A549 (cell line): ENCODE data around the gene INPP5K. TPM values are rescaled to one million over a fixed set of nuclear protein-coding genes. Genes with fewer than 3 reads are reported as not detected.

Source experiments
- ATAC-seq, 2 experiments: fragments of 200-7000 bp in 1 of 2; fragments of >200 bp in 1 of 2; cut with Nextera tagmentation in 1 of 2; cut with Tn5 transposase in 1 of 2; 3 replicates each; pipeline versions ENCODE4 v1.8.0 to v1.9.1; 2018 to 2020; ENCODE audit warnings: mild to moderate bottlenecking in 1 of 2, moderate library complexity in 1 of 2
- CTCF ChIA-PET: fragments of 300-600 bp; sonication (Branson Sonifier 250); formaldehyde crosslinking; extraction: SDS; loops from one replicate; lab custom pipeline; 2021; ENCODE audit warnings: antibody characterized with exemption, inconsistent platforms; lab: Yijun Ruan, JAX
- POLR2A ChIA-PET: fragments of 350-600 bp; formaldehyde crosslinking; extraction: SDS; loops from one replicate; lab custom pipeline; 2021; ENCODE audit warnings: antibody characterized with exemption, inconsistent platforms; lab: Yijun Ruan, JAX
- DNase-seq, 2 experiments: peaks; one replicate each; pipeline versions ENCODE4 v3.0.0 to v3.0.0-alpha.2; 2011 to 2016; ENCODE audit warnings: low read depth in 1 of 2, low spot score in 1 of 2
- FAIRE-seq: peaks from 2 replicates; lab custom pipeline; 2011; peaks lifted over from hg19 to GRCh38; lab: Jason Lieb, UNC
- H3K27ac ChIP-seq, 2 experiments: fragments of >200 bp; sonication (Bioruptor Twin); formaldehyde crosslinking; 3 replicates each; pipeline ENCODE4 v1.5.1; 2016 to 2017
- H3K4me1 ChIP-seq: fragments of >200 bp; sonication (Bioruptor Twin); formaldehyde crosslinking; 3 replicates; pipeline ENCODE4 v1.6.1; 2016
- H3K4me2 ChIP-seq: fragments of >200 bp; sonication (Bioruptor Twin); formaldehyde crosslinking; 3 replicates; pipeline ENCODE4 v1.6.1; 2016
- H3K4me3 ChIP-seq: fragments of >200 bp; sonication (Bioruptor Twin); formaldehyde crosslinking; 3 replicates; pipeline ENCODE4 v1.5.1; 2016
- H3K9me3 ChIP-seq: fragments of >200 bp; sonication (Bioruptor Twin); formaldehyde crosslinking; 3 replicates; pipeline ENCODE4 v1.6.1; 2016
- BCL3 ChIP-seq: fragments of >200 bp; sonication (Bioruptor Twin); formaldehyde crosslinking; IDR thresholded peaks from 3 replicates; pipeline ENCODE4 v1.6.1; 2016
- CBX8 ChIP-seq: fragments of 200-600 bp; sonication (generic); IDR thresholded peaks from 2 replicates; pipeline ENCODE4 v1.6.1; 2016
- E2F6 ChIP-seq: IDR thresholded peaks from 2 replicates; pipeline ENCODE4 v1.6.1; 2012; ENCODE audit warnings: low read depth, borderline replicate concordance
- EHF ChIP-seq: fragments of 250-450 bp; sonication (Bioruptor Pico); IDR thresholded peaks from 2 replicates; pipeline ENCODE4 v1.5.0; 2020; ENCODE audit warnings: mild to moderate bottlenecking
- EHMT2 ChIP-seq: fragments of 200-600 bp; sonication (generic); IDR thresholded peaks from 2 replicates; pipeline ENCODE4 v1.6.1; 2016; ENCODE audit warnings: antibody characterized with exemption, low read depth, mild to moderate bottlenecking, moderate library complexity
- FOXS1 ChIP-seq: fragments of 250-450 bp; sonication (Bioruptor Pico); IDR thresholded peaks from 2 replicates; pipeline ENCODE4 v1.5.0; 2020; ENCODE audit warnings: mild to moderate bottlenecking, moderate library complexity
- HEYL ChIP-seq: fragments of 250-450 bp; sonication (Bioruptor Pico); IDR thresholded peaks from 2 replicates; pipeline ENCODE4 v1.8.0; 2021; ENCODE audit warnings: mild to moderate bottlenecking, moderate library complexity
- HMGXB4 ChIP-seq: fragments of 250-450 bp; sonication (Bioruptor Pico); IDR thresholded peaks from 2 replicates; pipeline ENCODE4 v1.5.0; 2021; ENCODE audit warnings: mild to moderate bottlenecking, moderate library complexity, borderline replicate concordance
- HOXA7 ChIP-seq: fragments of 250-450 bp; sonication (Bioruptor Pico); IDR thresholded peaks from 2 replicates; pipeline ENCODE4 v1.5.0; 2020; ENCODE audit warnings: mild to moderate bottlenecking, moderate library complexity
- HOXB13 ChIP-seq: fragments of 250-450 bp; sonication (Bioruptor Pico); IDR thresholded peaks from 2 replicates; pipeline ENCODE4 v1.5.0; 2020; ENCODE audit warnings: low read depth, mild to moderate bottlenecking, moderate library complexity
- HOXB5 ChIP-seq: fragments of 250-450 bp; sonication (Bioruptor Pico); IDR thresholded peaks from 2 replicates; pipeline ENCODE4 v1.5.0; 2020; ENCODE audit warnings: mild to moderate bottlenecking, moderate library complexity
- JUNB ChIP-seq: fragments of >200 bp; sonication (Bioruptor Twin); formaldehyde crosslinking; IDR thresholded peaks from 2 replicates; pipeline ENCODE4 v1.6.1; 2016
- KDM5A ChIP-seq: fragments of 200-600 bp; sonication (generic); IDR thresholded peaks from 2 replicates; pipeline ENCODE4 v1.6.1; 2016; ENCODE audit warnings: antibody characterized with exemption, mild to moderate bottlenecking
- MAFK ChIP-seq: fragments of 450-650 bp; IDR thresholded peaks from 2 replicates; pipeline ENCODE4 v1.6.1; 2014; ENCODE audit not compliant: partially characterized antibody
- MYC ChIP-seq: IDR thresholded peaks from 2 replicates; pipeline ENCODE4 v1.6.1; 2012; ENCODE audit warnings: mild to moderate bottlenecking, inconsistent platforms, low read length, improper control_type of control experiment, borderline replicate concordance
- NFE2L2 ChIP-seq: fragments of 150-350 bp; conservative IDR thresholded peaks from 2 replicates; pipeline ENCODE4 v1.6.1; 2014; ENCODE audit warnings: low read length
- NPAS2 ChIP-seq: fragments of 250-450 bp; sonication (Bioruptor Pico); IDR thresholded peaks from 2 replicates; pipeline ENCODE4 v1.8.0; 2022; ENCODE audit warnings: mild to moderate bottlenecking, moderate library complexity, borderline replicate concordance
- NR3C1 ChIP-seq: fragments of >200 bp; sonication (Bioruptor Twin); formaldehyde crosslinking; IDR thresholded peaks from 3 replicates; pipeline ENCODE4 v1.6.1; 2017
- PHF8 ChIP-seq: fragments of 200-600 bp; sonication (generic); IDR thresholded peaks from 2 replicates; pipeline ENCODE4 v1.6.1; 2016; ENCODE audit warnings: low read depth, mild to moderate bottlenecking, antibody characterized with exemption, moderate library complexity, borderline replicate concordance
- POLR2AphosphoS2 ChIP-seq: conservative IDR thresholded peaks from 2 replicates; pipeline ENCODE4 v1.6.1; 2012; ENCODE audit warnings: low read length, improper control_type of control experiment, inconsistent platforms
- RAD21 ChIP-seq, 2 experiments: fragments of >200 bp in 1 of 2; sonication (Bioruptor Twin) in 1 of 2; formaldehyde crosslinking in 1 of 2; IDR thresholded peaks in 1 of 2; conservative IDR thresholded peaks in 1 of 2; 2 replicates in 1 of 2; 3 replicates in 1 of 2; pipeline ENCODE4 v1.6.1; 2012 to 2018; ENCODE audit warnings: inconsistent platforms in 1 of 2
- RARB ChIP-seq: fragments of 250-450 bp; sonication (Bioruptor Pico); IDR thresholded peaks from 2 replicates; pipeline ENCODE4 v1.8.0; 2021; ENCODE audit warnings: mild to moderate bottlenecking, moderate library complexity
- RNF2 ChIP-seq: fragments of 200-600 bp; sonication (generic); IDR thresholded peaks from 2 replicates; pipeline ENCODE4 v1.6.1; 2016; ENCODE audit warnings: low read depth, mild to moderate bottlenecking, antibody characterized with exemption, moderate library complexity, borderline replicate concordance
- SREBF2 ChIP-seq: fragments of 450-650 bp; IDR thresholded peaks from 2 replicates; pipeline ENCODE4 v1.6.1; 2014; ENCODE audit warnings: mild to moderate bottlenecking, moderate library complexity
- USF2 ChIP-seq: fragments of 450-650 bp; IDR thresholded peaks from 2 replicates; pipeline ENCODE4 v1.6.1; 2014; ENCODE audit warnings: antibody characterized with exemption
- ZFP36 ChIP-seq: fragments of 450-650 bp; IDR thresholded peaks from 2 replicates; pipeline ENCODE4 v1.6.1; 2014; ENCODE audit warnings: borderline replicate concordance; ENCODE audit not compliant: partially characterized antibody
- ZSCAN20 ChIP-seq: fragments of 250-450 bp; sonication (Bioruptor Pico); IDR thresholded peaks from 2 replicates; pipeline ENCODE4 v1.8.0; 2022; ENCODE audit warnings: mild to moderate bottlenecking, moderate library complexity
- WGBS: methylation state at CpG from one replicate; pipeline ENCODE4 v1.1.6; 2017; ENCODE audit errors: missing lambda C conversion rate; 5-methylcytosine and 5-hydroxymethylcytosine counted together
- polyA plus RNA-seq, 4 experiments: library from polyadenylated mRNA; depleted of rRNA in 3 of 4; stranded (reverse); fragments of >200 nt; fragmentation: RNase III in 1 of 4; extraction: RNeasy Plus Mini Kit Qiagen cat#74134 plus additional on column Dnase treatment in 1 of 4; gene quantifications; 2 replicates in 3 of 4; 3 replicates in 1 of 4; pipeline ENCODE4 v1.2.3, GENCODE V29; 2011 to 2017

The INPP5K gene
- polyA plus RNA-seq, 2 of the 4 experiments (the other 2 are of a cell fraction), result 24.3 to 30.8 TPM

- H3K4me2 ChIP-seq, result no peak overlapping the region
- DNase-seq, result no peak
- no peak overlapping the region for H3K27ac ChIP-seq
- ATAC-seq, result no peak
- POLR2A ChIA-PET, result no interaction called here
- 88% methylated on average over 19 of the region's 20 CpGs for WGBS
- no peaks in the 10 kb centered on the region for H3K9me3 ChIP-seq
- peaks cover 35% of the 10 kb centered on the region for H3K4me1 ChIP-seq
- TF ChIP-seq NFE2L2, result no peak
- TF ChIP-seq RAD21 (conservative IDR thresholded peaks at IDR 0.05 in 1 of 2, IDR thresholded peaks at IDR 0.05 in 1 of 2), result no peak
- TF ChIP-seq BCL3, result no peak
- TF ChIP-seq EHF (CRISPR knock-in tag), result no peak
- TF ChIP-seq RNF2, result no peak
- TF ChIP-seq PHF8, result no peak
- TF ChIP-seq MYC, result no peak
- TF ChIP-seq JUNB, result no peak
- no peak for TF ChIP-seq NPAS2
- no peak for TF ChIP-seq EHMT2
- no peak for TF ChIP-seq HOXB5 (CRISPR knock-in tag)
- no peak for TF ChIP-seq HEYL (CRISPR knock-in tag)
- no peak for TF ChIP-seq SREBF2
- no peak for TF ChIP-seq MAFK
- no peak for TF ChIP-seq HMGXB4 (CRISPR knock-in tag)
- TF ChIP-seq ZSCAN20, result no peak
- no peak for TF ChIP-seq CBX8
- H3K4me3 ChIP-seq, result no peak overlapping the region
- FAIRE-seq, result no peak
- CTCF ChIA-PET, result no interaction called here
These were observed 33.7 kb downstream of the INPP5K start for GRCh38 chr17:1482680-1483079.

GRCh38 chr17:1481736-1482135 lies 34.7 kb downstream of the INPP5K start:
- Histone ChIP-seq H3K9me3 (no peaks in the 10 kb centered on the region), H3K4me3 (no peak overlapping the region), H3K27ac (no peak overlapping the region), H3K4me1 (peaks cover 25% of the 10 kb centered on the region), H3K4me2 (no peak overlapping the region)
- CTCF ChIA-PET, result interaction anchor here (0.5 to 2.0 kb wide), 6 partner anchors 23 to 167 kb away, joined by 3 to 9 read pairs (median 3); no protein-coding TSS in a partner anchor
- ATAC-seq, result no peak
- FAIRE-seq, result no peak
- TF ChIP-seq HEYL (CRISPR knock-in tag), result no peak
- no peak for TF ChIP-seq HOXA7
- TF ChIP-seq E2F6, result no peak
- no peak for TF ChIP-seq MAFK
- TF ChIP-seq HOXB13 (CRISPR knock-in tag), result no peak
- no peak for TF ChIP-seq MYC
- TF ChIP-seq NR3C1, result no peak
- no peak for TF ChIP-seq RARB (CRISPR knock-in tag)
- TF ChIP-seq ZSCAN20, result no peak
- TF ChIP-seq NFE2L2, result no peak
- TF ChIP-seq USF2, result no peak
- TF ChIP-seq POLR2AphosphoS2, result no peak
- no peak for TF ChIP-seq KDM5A
- TF ChIP-seq FOXS1, result no peak
- no peak for TF ChIP-seq ZFP36
- TF ChIP-seq, all 56 proteins: peak for 0
- WGBS, result 87% methylated on average over 11 of the region's 11 CpGs
- DNase-seq, result no peak
- POLR2A ChIA-PET, result no interaction called here
